D721Med (cell line): Measurements from ENCODE around the gene PRRG2.

Experiments used
- DNase-seq: peaks from one replicate; pipeline ENCODE4 v3.0.0; 2011; ENCODE audit warnings: low spot score; ENCODE audit not compliant: insufficient read length
- FAIRE-seq: peaks from 2 replicates; lab custom pipeline; 2011; peaks lifted over from hg19 to GRCh38; lab: Jason Lieb, UNC
- TF ChIP-seq, protein P1 (sequence below): IDR thresholded peaks from 2 replicates; pipeline ENCODE4 v1.5.1; 2012; ENCODE audit warnings: mild to moderate bottlenecking, control low read depth; ENCODE audit not compliant: insufficient read depth; ENCODE audit errors: missing control alignments

The PRRG2 gene

DNA sequence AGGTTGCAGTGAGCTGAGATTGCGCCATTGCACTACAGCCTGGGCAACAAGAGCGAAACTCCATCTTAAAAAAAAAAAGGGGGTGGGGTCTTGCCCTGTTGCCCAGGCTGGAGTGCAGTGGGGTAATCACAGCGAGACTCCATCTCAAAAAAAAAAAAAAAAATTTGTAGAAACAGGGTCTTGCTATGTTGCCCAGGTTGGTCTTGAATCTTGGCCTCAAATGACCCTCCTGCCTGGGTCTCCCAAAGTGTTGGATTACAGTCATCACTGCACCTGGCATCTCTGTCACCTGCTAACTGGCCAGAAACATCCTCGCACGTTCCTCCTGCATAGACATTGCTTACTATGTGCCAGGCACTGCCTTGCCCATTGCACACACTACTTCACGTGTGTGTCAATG, 39.2 kb upstream of the PRRG2 start:
- DNase-seq (no peak), FAIRE-seq (no peak)
- TF ChIP-seq, protein P1, sequence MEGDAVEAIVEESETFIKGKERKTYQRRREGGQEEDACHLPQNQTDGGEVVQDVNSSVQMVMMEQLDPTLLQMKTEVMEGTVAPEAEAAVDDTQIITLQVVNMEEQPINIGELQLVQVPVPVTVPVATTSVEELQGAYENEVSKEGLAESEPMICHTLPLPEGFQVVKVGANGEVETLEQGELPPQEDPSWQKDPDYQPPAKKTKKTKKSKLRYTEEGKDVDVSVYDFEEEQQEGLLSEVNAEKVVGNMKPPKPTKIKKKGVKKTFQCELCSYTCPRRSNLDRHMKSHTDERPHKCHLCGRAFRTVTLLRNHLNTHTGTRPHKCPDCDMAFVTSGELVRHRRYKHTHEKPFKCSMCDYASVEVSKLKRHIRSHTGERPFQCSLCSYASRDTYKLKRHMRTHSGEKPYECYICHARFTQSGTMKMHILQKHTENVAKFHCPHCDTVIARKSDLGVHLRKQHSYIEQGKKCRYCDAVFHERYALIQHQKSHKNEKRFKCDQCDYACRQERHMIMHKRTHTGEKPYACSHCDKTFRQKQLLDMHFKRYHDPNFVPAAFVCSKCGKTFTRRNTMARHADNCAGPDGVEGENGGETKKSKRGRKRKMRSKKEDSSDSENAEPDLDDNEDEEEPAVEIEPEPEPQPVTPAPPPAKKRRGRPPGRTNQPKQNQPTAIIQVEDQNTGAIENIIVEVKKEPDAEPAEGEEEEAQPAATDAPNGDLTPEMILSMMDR, result no peak

DNA sequence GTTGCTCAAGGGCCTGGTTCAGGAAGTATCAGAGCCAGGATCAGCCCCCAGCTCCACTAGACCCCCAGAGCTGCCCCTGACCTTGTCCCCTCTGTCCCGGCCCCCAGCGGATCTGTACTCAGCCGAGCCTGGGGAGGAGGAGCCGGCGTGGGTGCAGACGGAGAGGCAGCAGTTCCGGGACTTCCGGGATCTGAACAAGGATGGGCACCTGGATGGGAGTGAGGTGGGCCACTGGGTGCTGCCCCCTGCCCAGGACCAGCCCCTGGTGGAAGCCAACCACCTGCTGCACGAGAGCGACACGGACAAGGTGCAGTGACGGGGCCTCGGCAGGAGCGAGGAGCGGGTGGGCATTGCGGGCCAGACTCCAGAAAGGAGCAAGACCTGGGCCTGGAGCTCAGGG, 38.7 kb upstream of the PRRG2 start:
- TF ChIP-seq, protein P1, result no peak
- no peak for DNase-seq
- FAIRE-seq, result no peak

DNA sequence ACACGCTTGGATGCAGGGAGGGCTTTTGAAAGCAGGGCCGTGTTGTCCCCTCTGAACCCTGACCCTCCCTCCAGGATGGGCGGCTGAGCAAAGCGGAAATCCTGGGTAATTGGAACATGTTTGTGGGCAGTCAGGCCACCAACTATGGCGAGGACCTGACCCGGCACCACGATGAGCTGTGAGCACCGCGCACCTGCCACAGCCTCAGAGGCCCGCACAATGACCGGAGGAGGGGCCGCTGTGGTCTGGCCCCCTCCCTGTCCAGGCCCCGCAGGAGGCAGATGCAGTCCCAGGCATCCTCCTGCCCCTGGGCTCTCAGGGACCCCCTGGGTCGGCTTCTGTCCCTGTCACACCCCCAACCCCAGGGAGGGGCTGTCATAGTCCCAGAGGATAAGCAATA, 38.1 kb upstream of the PRRG2 start:
- no peak for FAIRE-seq
- TF ChIP-seq, protein P1, result no peak
- no peak for DNase-seq

DNA sequence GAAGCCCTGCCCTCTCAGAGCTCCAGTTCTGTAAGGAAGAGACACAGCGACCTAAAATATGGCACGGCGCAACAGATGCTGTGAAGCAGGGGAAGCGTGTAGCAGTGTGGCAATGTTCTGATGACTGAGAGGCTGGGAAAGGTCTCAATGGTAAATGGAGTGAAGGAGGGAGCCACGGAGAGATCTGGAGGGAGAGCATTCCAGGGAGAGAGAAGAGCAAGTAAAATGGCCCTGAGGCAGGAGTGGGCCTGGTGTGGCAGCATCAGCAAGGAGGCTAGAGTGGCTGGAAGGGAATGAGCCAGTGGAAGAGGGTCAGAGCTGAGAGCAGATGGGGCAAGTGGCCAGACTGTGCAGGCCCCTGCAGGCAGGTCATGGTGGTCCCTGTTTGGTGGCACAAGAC, 37.0 kb upstream of the PRRG2 start:
- TF ChIP-seq, protein P1, result no peak
- no peak for DNase-seq
- no peak for FAIRE-seq

DNA sequence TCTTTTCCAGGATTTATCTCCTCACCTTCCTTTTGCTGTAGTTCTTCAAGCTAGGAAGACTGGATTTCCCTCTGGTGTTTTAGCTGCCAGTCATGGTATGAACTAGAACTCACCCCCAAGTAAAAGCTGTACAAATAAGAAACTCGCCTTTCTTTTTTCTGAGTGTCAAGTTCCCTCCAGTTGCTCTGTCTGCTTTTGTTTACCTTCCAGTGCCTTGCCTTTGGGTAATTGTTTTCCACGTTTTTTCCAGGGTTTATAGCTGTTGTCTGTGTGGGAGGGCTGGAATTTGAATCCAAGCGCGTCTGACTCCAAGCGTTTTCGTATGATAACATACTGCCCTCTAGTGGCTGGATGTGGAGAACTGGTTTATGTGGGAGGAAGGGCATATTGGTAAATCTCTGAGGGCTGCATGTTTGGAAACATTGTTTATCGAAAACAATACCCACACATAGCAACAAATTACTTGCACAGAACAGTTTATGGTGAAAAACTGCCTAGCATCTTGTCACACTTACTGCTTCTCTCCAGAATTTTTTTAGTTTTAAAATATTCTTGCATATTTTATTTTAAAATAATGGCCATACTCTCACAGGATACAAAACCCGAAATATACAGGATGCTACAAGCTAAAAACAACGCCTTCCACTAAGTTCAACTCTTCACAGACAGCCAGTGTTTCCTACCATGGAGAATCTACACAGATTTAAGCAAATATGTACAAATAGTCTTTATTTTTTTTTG, 34.1 kb upstream of the PRRG2 start:
- FAIRE-seq (peak; percentile 94), DNase-seq (peak; percentile 58)
- TF ChIP-seq, protein P1, result peak; percentile 91

DNA sequence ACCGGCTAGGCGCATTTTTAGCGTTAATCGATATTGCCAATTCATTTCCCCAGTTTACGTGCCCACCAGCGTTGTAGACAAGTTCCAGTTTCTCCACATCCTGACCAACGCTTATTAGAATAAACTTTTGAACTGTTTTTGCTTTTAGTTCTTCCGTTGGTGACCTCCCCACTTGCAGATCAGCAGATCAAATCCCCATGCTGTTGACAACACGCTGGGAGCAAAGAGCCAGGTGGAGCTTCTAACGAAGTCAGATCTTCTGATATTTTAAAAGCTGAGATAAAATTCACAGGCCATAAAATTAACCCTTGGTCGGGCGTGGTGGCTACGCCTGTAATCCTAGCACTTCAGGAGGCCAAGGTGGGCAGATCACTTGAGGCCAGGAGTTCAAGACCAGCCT, 32.1 kb upstream of the PRRG2 start:
- no peak for FAIRE-seq
- TF ChIP-seq, protein P1, result no peak
- DNase-seq, result no peak

DNA sequence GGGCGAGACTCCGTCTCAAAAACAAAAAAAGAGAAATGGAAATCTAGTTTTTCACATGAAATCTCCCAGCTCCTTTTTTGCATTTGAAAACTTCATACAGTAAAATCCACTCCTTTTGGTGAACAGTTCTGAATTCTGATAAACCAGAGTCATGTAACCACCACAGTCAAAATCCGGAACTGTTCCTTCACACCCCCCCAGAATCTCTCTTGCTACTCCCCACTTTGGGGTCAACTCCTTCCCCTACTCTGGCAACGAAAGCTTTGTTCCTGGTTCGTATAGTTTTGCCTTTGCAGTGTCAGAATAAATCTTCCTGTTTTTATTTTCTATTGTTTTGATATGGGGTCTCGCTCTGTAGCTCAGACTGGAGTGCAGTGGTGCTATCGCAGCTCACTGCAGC, 29.6 kb upstream of the PRRG2 start:
- TF ChIP-seq, protein P1, result no peak
- no peak for DNase-seq
- no peak for FAIRE-seq
